Measurements from ENCODE around the gene MED20. TPM values are rescaled to one million over a fixed set of nuclear protein-coding genes. Genes with fewer than 3 reads are reported as not detected.

The MED20 gene
- total and polyA plus RNA-seq, 10 donors = 5.3 to 21.5 (median 15.3) TPM

- no peak for TF ChIP-seq POLR2AphosphoS5 (IDR thresholded peaks at IDR 0.05)
- no peak for TF ChIP-seq POLR2A (IDR thresholded peaks at IDR 0.05)
- TF ChIP-seq, protein P1, sequence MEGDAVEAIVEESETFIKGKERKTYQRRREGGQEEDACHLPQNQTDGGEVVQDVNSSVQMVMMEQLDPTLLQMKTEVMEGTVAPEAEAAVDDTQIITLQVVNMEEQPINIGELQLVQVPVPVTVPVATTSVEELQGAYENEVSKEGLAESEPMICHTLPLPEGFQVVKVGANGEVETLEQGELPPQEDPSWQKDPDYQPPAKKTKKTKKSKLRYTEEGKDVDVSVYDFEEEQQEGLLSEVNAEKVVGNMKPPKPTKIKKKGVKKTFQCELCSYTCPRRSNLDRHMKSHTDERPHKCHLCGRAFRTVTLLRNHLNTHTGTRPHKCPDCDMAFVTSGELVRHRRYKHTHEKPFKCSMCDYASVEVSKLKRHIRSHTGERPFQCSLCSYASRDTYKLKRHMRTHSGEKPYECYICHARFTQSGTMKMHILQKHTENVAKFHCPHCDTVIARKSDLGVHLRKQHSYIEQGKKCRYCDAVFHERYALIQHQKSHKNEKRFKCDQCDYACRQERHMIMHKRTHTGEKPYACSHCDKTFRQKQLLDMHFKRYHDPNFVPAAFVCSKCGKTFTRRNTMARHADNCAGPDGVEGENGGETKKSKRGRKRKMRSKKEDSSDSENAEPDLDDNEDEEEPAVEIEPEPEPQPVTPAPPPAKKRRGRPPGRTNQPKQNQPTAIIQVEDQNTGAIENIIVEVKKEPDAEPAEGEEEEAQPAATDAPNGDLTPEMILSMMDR (IDR thresholded peaks at IDR 0.05 in 8 of 11, conservative IDR thresholded peaks at IDR 0.05 in 3 of 11) = no peak
- H3K36me3 ChIP-seq = peaks cover 0 to 10% (median 0%) of the 10 kb centered on the region in 6 donors
- peak overlapping the region in 3 of 8 donors; percentile 13 to 49 (median 43) for H3K27ac ChIP-seq
- no peaks in the 10 kb centered on the region for H3K27me3 ChIP-seq (replicated peaks in 1 of 7)
- 63 to 91% (median 75%) methylated on average over 13 of the region's 13 CpGs for WGBS, 5 donors
- no peaks in the 10 kb centered on the region for H3K9me3 ChIP-seq
- no peak overlapping the region for H3K4me3 ChIP-seq
- peak; percentile 72 for DNase-seq
- intact Hi-C loops (cut with DNase I; ENCODE audit: low total_unique reads) = no loop called here
- peaks cover 0 to 22% (median 2%) of the 10 kb centered on the region in 6 donors for H3K4me1 ChIP-seq
Measured at GRCh38 chr6:41872147-41872546, 48.8 kb downstream of the MED20 start.

DNA sequence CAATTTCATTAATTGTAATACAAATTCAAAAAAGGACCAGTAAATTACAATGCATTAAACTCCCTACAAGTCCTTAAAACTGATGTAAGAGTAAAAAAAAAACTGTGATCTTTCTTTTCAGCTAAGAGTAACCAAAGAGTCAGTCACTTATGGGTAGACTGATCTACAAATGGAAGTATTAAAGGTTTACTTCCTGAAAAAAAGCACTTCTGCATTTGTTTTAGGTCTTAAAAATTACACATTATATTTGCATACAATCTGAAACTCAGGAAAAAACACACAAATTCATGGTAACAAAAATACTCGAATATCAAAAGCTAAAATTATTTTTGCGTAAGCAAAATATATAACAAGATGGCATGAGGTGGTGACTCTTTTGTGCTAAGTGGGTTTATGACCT, 49.2 kb downstream of the MED20 start:
- DNase-seq = no peak
- Histone ChIP-seq H3K27ac (peak overlapping the region in 3 of 8 donors; percentile 13 to 49 (median 43)), H3K36me3 (peaks cover 0 to 10% (median 0%) of the 10 kb centered on the region in 6 donors), H3K4me1 (peaks cover 0 to 22% (median 2%) of the 10 kb centered on the region in 6 donors), H3K9me3 (no peaks in the 10 kb centered on the region), H3K4me3 (no peak overlapping the region), H3K27me3 (replicated peaks in 1 of 7) (no peaks in the 10 kb centered on the region)
- WGBS, 5 donors = 80 to 83% (median 82%) methylated on average over 2 of the region's 2 CpGs
- intact Hi-C loops (cut with DNase I; ENCODE audit: low total_unique reads) = no loop called here
- no peak for TF ChIP-seq POLR2AphosphoS5 (IDR thresholded peaks at IDR 0.05)
- TF ChIP-seq, protein P1 (IDR thresholded peaks at IDR 0.05 in 8 of 11, conservative IDR thresholded peaks at IDR 0.05 in 3 of 11) = no peak
- TF ChIP-seq POLR2A (IDR thresholded peaks at IDR 0.05) = no peak

DNA sequence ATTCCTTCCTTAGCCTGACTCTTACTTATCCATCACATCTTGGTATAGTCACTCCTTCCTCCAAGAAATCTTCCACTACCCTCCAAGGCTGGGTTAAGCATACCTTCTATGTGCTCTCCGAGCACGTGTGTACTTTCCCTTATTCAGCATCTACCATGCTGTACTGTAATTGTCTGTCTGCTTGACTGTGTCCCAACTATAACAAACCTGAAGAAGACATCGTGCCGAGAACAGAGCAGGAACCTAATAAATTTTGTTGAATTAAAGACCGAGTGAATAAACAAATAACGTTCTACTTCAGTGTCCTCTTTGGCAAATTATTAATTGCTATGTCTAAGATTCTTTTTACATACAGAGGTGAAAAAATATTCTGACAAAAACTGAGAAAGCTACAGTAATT, 61.6 kb downstream of the MED20 start:
- Histone ChIP-seq H3K4me1 (no peaks in the 10 kb centered on the region), H3K36me3 (no peaks in the 10 kb centered on the region), H3K27me3 (replicated peaks in 1 of 7) (no peaks in the 10 kb centered on the region), H3K4me3 (no peak overlapping the region), H3K27ac (no peak overlapping the region), H3K9me3 (no peaks in the 10 kb centered on the region)
- DNase-seq = no peak
- TF ChIP-seq, protein P1 (IDR thresholded peaks at IDR 0.05 in 8 of 11, conservative IDR thresholded peaks at IDR 0.05 in 3 of 11) = no peak
- no peak for TF ChIP-seq POLR2AphosphoS5 (IDR thresholded peaks at IDR 0.05)
- TF ChIP-seq POLR2A (IDR thresholded peaks at IDR 0.05) = no peak
- intact Hi-C loops (cut with DNase I; ENCODE audit: low total_unique reads) = no loop called here
- WGBS, 5 donors = 90 to 96% (median 96%) methylated on average over 6 of the region's 6 CpGs

DNA sequence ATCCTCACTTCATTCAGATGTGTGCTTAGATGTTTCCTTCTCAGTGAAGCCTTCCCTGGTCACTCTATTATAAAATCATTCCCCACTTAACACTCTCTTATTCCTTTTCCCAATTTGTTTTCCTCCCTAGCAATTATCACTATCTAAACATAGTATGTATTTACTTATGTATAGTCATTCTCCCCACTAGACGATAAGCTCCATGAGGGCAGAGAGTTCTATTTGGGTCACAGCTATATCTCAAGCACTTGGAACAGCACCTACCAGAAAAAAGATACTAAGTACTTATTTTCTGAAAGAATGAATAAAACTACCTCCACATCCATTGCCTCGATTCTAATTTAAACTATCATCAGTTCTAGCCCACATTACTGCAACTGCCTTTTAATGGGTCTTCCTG, 62.2 kb downstream of the MED20 start:
- DNase-seq = no peak
- Histone ChIP-seq H3K9me3 (no peaks in the 10 kb centered on the region), H3K4me1 (no peaks in the 10 kb centered on the region), H3K4me3 (no peak overlapping the region), H3K36me3 (no peaks in the 10 kb centered on the region), H3K27ac (no peak overlapping the region), H3K27me3 (replicated peaks in 1 of 7) (no peaks in the 10 kb centered on the region)
- intact Hi-C loops (cut with DNase I; ENCODE audit: low total_unique reads) = no loop called here
- TF ChIP-seq POLR2A (IDR thresholded peaks at IDR 0.05) = no peak
- TF ChIP-seq, protein P1 (IDR thresholded peaks at IDR 0.05 in 8 of 11, conservative IDR thresholded peaks at IDR 0.05 in 3 of 11) = no peak
- TF ChIP-seq POLR2AphosphoS5 (IDR thresholded peaks at IDR 0.05) = no peak
- 91 to 97% (median 94%) methylated on average over 2 of the region's 2 CpGs for WGBS, 5 donors

Small RNA genes within 50 kb of the gene (small RNA-seq; reads per million reads assigned to genes)
- gene RF00019 = 0 reads per million in 4 donors

Other genes with a start within 250 kb of the MED20 start
- gene TFEB, start 185.5 kb downstream of the MED20 start, total RNA-seq = 10 to 100 TPM; 55.9 to 80.8 (median 75.3) TPM
- 100 to 1,000 TPM in 1 of 3 donors, 10 to 100 TPM in 2; 83.5 to 150 (median 97.4) TPM for gene TFEB, start 185.5 kb downstream of the MED20 start, polyA plus RNA-seq
- gene PGC, start 173.7 kb downstream of the MED20 start, total RNA-seq = not detected
- under 1 TPM; 0.26 to 0.74 (median 0.48) TPM for gene PGC, start 173.7 kb downstream of the MED20 start, polyA plus RNA-seq
- 1 to 10 TPM; 3.7 to 7.3 (median 6.3) TPM for gene FRS3, start 141.2 kb downstream of the MED20 start, total RNA-seq
- gene FRS3, start 141.2 kb downstream of the MED20 start, polyA plus RNA-seq = 1 to 10 TPM; 2.6 to 6.2 (median 4.8) TPM
- 10 to 100 TPM in 5 of 7 donors, 1 to 10 TPM in 2; 5.4 to 32.8 (median 14.2) TPM for gene PRICKLE4, start 140.4 kb downstream of the MED20 start, total RNA-seq
- 1 to 10 TPM in 1 of 3 donors, under 1 TPM in 2; 0.41 to 5.3 (median 0.61) TPM for gene PRICKLE4, start 140.4 kb downstream of the MED20 start, polyA plus RNA-seq
- gene TOMM6, start 133.4 kb downstream of the MED20 start, total RNA-seq = 100 to 1,000 TPM; 110 to 152 (median 135) TPM
- gene TOMM6, start 133.4 kb downstream of the MED20 start, polyA plus RNA-seq = 100 to 1,000 TPM; 376 to 439 (median 430) TPM
- 1 to 10 TPM; 2.9 to 6.8 (median 4.7) TPM for gene USP49, start 25.8 kb downstream of the MED20 start, total RNA-seq
- gene USP49, start 25.8 kb downstream of the MED20 start, polyA plus RNA-seq = under 1 TPM; 0.35 to 0.83 (median 0.46) TPM
- gene BYSL, start 360 bp upstream of the MED20 start, total RNA-seq = 10 to 100 TPM in 4 of 7 donors, 1 to 10 TPM in 3; 5.9 to 19.7 (median 11.3) TPM
- 10 to 100 TPM in 1 of 3 donors, 1 to 10 TPM in 2; 7.6 to 11.5 (median 8.8) TPM for gene BYSL, start 360 bp upstream of the MED20 start, polyA plus RNA-seq
- gene CCND3, start 20.7 kb upstream of the MED20 start, total RNA-seq = 100 to 1,000 TPM; 124 to 531 (median 334) TPM
- gene CCND3, start 20.7 kb upstream of the MED20 start, polyA plus RNA-seq = 100 to 1,000 TPM; 115 to 209 (median 202) TPM
- gene TAF8, start 129.4 kb upstream of the MED20 start, total RNA-seq = 10 to 100 TPM; 32.1 to 56.3 (median 38.8) TPM
- gene TAF8, start 129.4 kb upstream of the MED20 start, polyA plus RNA-seq = 10 to 100 TPM in 1 of 3 donors, 1 to 10 TPM in 2; 8.2 to 12.5 (median 8.8) TPM
- under 1 TPM in 4 of 7 donors, not detected in 3; 0.05 to 0.27 (median 0.19) TPM for gene C6orf132, start 221.5 kb upstream of the MED20 start, total RNA-seq
- gene C6orf132, start 221.5 kb upstream of the MED20 start, polyA plus RNA-seq = under 1 TPM; 0.11 to 0.17 (median 0.13) TPM